ENCODE results near the gene STAMBP.
"Not testable (repeated sequence)": the region's sequence is repeated elsewhere in the genome, so short reads cannot be mapped to it uniquely, and the experiment has no call there.

Gene STAMBP

DNA sequence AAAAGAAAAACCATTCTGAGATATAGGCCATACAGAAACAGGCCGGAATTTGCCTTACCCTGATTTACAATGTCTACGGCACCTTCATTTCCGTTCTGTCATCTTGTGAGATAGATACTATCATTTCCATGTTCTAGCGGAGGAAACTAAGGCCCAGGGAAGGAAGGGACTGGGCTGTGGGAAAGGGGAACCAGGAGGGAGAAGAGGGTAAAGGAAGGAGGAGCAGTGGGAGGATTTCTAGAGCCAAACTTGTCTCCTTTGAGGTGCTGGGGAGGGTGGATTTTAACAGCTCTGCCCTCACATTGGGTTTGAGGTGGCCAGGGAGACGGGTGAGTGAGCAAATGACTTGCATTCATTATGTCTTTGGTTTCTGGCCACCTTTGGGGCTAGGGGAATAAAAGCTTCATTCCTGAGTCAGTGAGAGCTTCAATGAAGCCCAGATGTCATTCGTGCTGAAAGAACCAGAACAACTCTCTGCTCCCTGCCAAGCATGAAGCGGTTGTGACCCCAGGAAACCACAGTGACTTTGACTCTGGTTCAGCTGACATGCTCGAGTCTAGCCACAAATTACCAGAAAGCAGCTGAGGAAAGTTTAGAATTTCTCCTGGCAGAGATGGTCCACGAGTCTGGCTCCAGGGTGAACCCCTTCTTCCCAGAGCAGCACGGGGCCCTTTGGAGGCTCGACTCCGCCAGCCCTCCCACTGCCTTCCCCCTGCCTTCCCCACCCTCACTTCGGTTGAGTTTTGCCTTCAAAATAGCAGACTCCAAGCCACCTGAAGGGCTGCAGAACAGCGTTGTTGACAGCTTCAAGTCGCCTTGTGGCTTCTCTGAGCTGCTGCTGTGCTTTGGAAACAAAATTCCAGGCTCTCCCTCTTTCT, 67.8 kb downstream of the STAMBP start:
- Histone ChIP-seq H3K36me3 (ENCODE audit: insufficient read depth, low read length) (no peaks in the 10 kb centered on the region), H3K79me2 (ENCODE audit: control insufficient read depth, insufficient read depth, low read length, unreplicated experiment) (no peaks in the 10 kb centered on the region), H3K4me3 (ENCODE audit: low read depth, low read length) (no peak overlapping the region), H3K27me3 (ENCODE audit: insufficient read depth, low read length) (no peaks in the 10 kb centered on the region), H2AFZ (ENCODE audit: low read length, unreplicated experiment) (peak overlapping the region; percentile 62), H3K27ac (ENCODE audit: low read depth, low read length) (no peak overlapping the region), H3K4me1 (ENCODE audit: control insufficient read depth, insufficient read depth, low read length, unreplicated experiment) (peaks cover 8% of the 10 kb centered on the region)

DNA sequence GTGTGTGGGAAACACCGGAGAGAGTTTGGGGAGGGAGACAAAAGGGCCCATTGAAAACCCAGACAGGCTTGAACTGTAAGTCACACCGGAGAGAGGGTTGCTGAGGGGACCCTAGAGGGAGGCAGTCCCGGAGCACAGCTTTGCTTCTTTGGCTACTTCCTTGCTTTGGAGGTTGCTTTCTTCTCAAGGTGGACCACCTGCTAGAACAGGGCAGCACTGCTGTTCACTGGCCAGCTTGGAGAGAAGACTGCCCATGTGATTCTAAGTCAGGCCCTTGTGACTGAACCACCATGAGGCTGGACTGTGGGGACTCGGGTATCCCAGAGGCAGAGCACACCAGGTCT, 68.5 kb downstream of the STAMBP start:
- H3K4me1 ChIP-seq (ENCODE audit: control insufficient read depth, insufficient read depth, low read length, unreplicated experiment): peaks cover 8% of the 10 kb centered on the region
- H3K27me3 ChIP-seq (ENCODE audit: insufficient read depth, low read length): no peaks in the 10 kb centered on the region
- no peak overlapping the region for H3K27ac ChIP-seq (ENCODE audit: low read depth, low read length)
- H3K79me2 ChIP-seq (ENCODE audit: control insufficient read depth, insufficient read depth, low read length, unreplicated experiment): no peaks in the 10 kb centered on the region
- no peaks in the 10 kb centered on the region for H3K36me3 ChIP-seq (ENCODE audit: insufficient read depth, low read length)
- H2AFZ ChIP-seq (ENCODE audit: low read length, unreplicated experiment): peak overlapping the region; percentile 62
- H3K4me3 ChIP-seq (ENCODE audit: low read depth, low read length): no peak overlapping the region

DNA sequence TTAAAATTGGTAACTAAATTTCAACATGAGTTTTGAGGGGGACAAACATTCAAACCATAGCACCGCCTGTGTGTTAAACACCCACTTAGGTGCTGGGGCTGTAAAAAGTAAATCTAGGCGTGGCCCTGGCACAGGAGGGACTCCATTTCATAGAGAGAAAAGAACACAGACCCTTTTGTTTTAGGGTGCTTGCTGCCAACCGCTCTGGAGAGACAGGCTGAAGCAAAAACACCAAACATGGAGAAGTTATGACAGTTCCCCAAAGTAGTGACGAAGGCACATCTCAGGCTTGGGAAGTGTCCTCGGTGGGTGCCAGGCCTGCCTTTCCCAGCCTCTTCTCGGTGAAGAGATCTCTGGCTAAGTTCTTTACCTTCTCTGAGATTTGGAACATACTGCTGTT, 69.2 kb downstream of the STAMBP start:
- Histone ChIP-seq H3K79me2 (ENCODE audit: control insufficient read depth, insufficient read depth, low read length, unreplicated experiment) (no peaks in the 10 kb centered on the region), H3K27me3 (ENCODE audit: insufficient read depth, low read length) (no peaks in the 10 kb centered on the region), H3K36me3 (ENCODE audit: insufficient read depth, low read length) (no peaks in the 10 kb centered on the region), H3K4me3 (ENCODE audit: low read depth, low read length) (no peak overlapping the region), H3K4me1 (ENCODE audit: control insufficient read depth, insufficient read depth, low read length, unreplicated experiment) (peaks cover 8% of the 10 kb centered on the region), H2AFZ (ENCODE audit: low read length, unreplicated experiment) (no peak overlapping the region), H3K27ac (ENCODE audit: low read depth, low read length) (no peak overlapping the region)

DNA sequence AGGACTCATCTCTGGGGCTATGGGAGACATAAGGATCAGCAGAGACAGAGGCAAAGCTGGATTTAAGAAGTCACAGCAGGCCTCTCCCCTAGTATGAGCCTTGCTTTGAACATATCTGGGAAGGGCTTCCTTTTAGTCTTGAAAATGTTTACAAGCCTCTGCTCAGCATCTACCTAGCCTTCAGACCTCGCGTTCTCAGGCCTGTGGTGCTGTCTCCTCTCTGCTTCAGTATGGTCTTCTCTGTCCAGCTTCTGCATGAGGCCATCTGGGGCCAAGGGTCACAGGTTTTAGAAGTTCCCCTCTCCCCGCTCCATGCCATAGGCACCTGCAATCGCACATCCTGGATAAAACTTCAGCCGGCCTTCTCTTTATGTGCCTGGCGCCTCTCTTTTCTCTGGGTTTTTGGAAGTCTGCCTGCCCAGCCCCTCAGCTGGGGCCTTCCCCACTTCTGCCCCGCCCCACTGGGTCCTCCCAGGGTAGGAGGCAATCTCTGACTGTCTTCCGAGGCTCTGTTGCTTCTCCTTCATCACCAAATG, 71.1 kb downstream of the STAMBP start:
- no peak overlapping the region for H2AFZ ChIP-seq (ENCODE audit: low read length, unreplicated experiment)
- peaks cover 8% of the 10 kb centered on the region for H3K4me1 ChIP-seq (ENCODE audit: control insufficient read depth, insufficient read depth, low read length, unreplicated experiment)
- H3K36me3 ChIP-seq (ENCODE audit: insufficient read depth, low read length): no peaks in the 10 kb centered on the region
- H3K4me3 ChIP-seq (ENCODE audit: low read depth, low read length): no peak overlapping the region
- no peaks in the 10 kb centered on the region for H3K79me2 ChIP-seq (ENCODE audit: control insufficient read depth, insufficient read depth, low read length, unreplicated experiment)
- H3K27ac ChIP-seq (ENCODE audit: low read depth, low read length): no peak overlapping the region
- H3K27me3 ChIP-seq (ENCODE audit: insufficient read depth, low read length): no peaks in the 10 kb centered on the region

DNA sequence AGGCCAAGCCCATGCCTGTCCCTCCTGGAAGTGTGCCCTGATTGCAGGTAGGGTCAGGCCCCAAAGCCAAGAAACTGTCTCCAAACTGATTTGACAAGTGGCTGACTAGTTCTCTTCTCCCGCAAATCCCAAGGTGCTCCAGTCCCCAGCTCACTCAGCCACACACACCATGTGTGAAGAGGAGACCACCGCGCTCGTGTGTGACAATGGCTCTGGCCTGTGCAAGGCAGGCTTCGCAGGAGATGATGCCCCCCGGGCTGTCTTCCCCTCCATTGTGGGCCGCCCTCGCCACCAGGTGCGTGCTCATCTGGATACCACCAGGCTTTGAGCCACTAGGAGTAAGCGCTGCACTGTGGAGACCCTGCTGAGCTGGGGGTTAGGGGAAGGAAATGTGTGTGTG, 72.4 kb downstream of the STAMBP start:
- H3K4me3 ChIP-seq (ENCODE audit: low read depth, low read length): no peak overlapping the region
- H3K27ac ChIP-seq (ENCODE audit: low read depth, low read length): no peak overlapping the region
- no peaks in the 10 kb centered on the region for H3K79me2 ChIP-seq (ENCODE audit: control insufficient read depth, insufficient read depth, low read length, unreplicated experiment)
- H3K27me3 ChIP-seq (ENCODE audit: insufficient read depth, low read length): no peaks in the 10 kb centered on the region
- no peak overlapping the region for H2AFZ ChIP-seq (ENCODE audit: low read length, unreplicated experiment)
- H3K36me3 ChIP-seq (ENCODE audit: insufficient read depth, low read length): no peaks in the 10 kb centered on the region
- H3K4me1 ChIP-seq (ENCODE audit: control insufficient read depth, insufficient read depth, low read length, unreplicated experiment): peaks cover 8% of the 10 kb centered on the region

DNA sequence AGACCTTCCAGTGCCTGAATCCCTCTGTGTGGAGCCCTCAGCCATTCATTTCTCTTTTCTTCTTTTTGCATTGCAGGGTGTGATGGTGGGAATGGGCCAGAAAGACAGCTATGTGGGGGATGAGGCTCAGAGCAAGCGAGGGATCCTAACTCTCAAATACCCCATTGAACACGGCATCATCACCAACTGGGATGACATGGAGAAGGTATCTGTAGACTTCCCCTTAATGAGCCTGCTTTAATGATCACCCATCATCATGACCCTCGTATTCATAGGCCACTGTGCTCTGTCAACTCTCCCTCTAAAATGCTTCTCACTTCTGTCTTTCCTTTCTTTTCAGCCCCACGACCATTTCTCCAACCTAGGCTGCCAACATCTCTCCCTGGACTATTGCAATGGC, 73.5 kb downstream of the STAMBP start:
- no peaks in the 10 kb centered on the region for H3K4me1 ChIP-seq (ENCODE audit: control insufficient read depth, insufficient read depth, low read length, unreplicated experiment)
- no peak overlapping the region for H3K27ac ChIP-seq (ENCODE audit: low read depth, low read length)
- H3K27me3 ChIP-seq (ENCODE audit: insufficient read depth, low read length): no peaks in the 10 kb centered on the region
- H3K4me3 ChIP-seq (ENCODE audit: low read depth, low read length): no peak overlapping the region
- H3K79me2 ChIP-seq (ENCODE audit: control insufficient read depth, insufficient read depth, low read length, unreplicated experiment): no peaks in the 10 kb centered on the region
- no peak overlapping the region for H2AFZ ChIP-seq (ENCODE audit: low read length, unreplicated experiment)
- no peaks in the 10 kb centered on the region for H3K36me3 ChIP-seq (ENCODE audit: insufficient read depth, low read length)

DNA sequence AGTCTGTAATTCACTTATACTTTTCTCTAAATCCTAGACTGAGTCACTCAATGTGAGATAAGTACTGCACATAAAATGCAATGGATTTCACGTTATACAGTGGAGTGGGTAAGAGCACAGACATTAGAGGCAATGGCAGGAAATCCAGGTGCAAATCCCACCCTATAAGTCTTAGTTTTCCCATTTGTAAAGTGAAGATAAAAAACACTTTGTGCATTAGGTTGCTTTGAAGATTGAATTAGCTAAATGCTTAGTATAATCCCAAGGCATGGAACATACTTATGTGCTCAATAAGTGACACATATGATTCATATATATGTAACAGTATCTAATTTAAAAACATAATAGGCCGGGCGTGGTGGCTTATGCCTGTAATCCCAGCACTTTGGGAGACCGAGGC, 74.6 kb downstream of the STAMBP start:
- no peaks in the 10 kb centered on the region for H3K4me1 ChIP-seq (ENCODE audit: control insufficient read depth, insufficient read depth, low read length, unreplicated experiment)
- H3K27ac ChIP-seq (ENCODE audit: low read depth, low read length): no peak overlapping the region
- no peaks in the 10 kb centered on the region for H3K79me2 ChIP-seq (ENCODE audit: control insufficient read depth, insufficient read depth, low read length, unreplicated experiment)
- no peak overlapping the region for H3K4me3 ChIP-seq (ENCODE audit: low read depth, low read length)
- H3K36me3 ChIP-seq (ENCODE audit: insufficient read depth, low read length): no peaks in the 10 kb centered on the region
- H3K27me3 ChIP-seq (ENCODE audit: insufficient read depth, low read length): no peaks in the 10 kb centered on the region
- H2AFZ ChIP-seq (ENCODE audit: low read length, unreplicated experiment): no peak overlapping the region

DNA sequence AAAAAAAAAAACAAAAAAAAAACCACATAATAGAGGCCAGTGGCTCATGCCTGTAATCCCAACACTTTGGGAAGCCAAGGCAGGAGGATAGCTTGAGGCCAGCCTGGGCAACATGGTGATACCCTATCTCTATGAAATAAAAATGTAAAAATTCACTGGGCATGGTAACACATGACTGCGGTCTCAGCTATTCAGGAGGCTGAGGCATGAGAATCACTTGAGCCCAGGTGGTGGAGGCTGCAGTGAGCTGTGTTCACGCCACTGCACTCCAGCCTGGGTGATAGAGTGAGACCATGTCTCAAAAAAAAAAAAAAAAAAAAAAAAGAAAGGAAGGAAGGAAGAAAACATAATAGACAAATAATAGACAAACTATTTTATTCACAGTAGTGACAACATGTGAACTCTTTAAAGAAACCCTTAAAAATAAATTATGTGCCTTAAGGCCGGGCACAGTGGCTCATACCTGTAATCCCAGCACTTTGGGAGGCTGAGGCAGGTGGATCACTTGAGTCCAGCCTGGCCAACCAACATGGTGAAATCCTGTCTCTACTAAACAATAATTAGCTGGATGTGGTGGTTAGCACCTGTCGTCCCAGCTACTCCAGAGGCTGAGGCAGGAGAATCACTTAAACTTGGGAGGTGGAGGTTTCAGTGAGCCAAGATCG, 75.3 kb downstream of the STAMBP start:
- H3K4me1 ChIP-seq (ENCODE audit: control insufficient read depth, insufficient read depth, low read length, unreplicated experiment); H2AFZ ChIP-seq (ENCODE audit: low read length, unreplicated experiment); H3K27me3 ChIP-seq (ENCODE audit: insufficient read depth, low read length); H3K4me3 ChIP-seq (ENCODE audit: low read depth, low read length); H3K27ac ChIP-seq (ENCODE audit: low read depth, low read length); H3K36me3 ChIP-seq (ENCODE audit: insufficient read depth, low read length); H3K79me2 ChIP-seq (ENCODE audit: control insufficient read depth, insufficient read depth, low read length, unreplicated experiment): not testable (repeated sequence)

DNA sequence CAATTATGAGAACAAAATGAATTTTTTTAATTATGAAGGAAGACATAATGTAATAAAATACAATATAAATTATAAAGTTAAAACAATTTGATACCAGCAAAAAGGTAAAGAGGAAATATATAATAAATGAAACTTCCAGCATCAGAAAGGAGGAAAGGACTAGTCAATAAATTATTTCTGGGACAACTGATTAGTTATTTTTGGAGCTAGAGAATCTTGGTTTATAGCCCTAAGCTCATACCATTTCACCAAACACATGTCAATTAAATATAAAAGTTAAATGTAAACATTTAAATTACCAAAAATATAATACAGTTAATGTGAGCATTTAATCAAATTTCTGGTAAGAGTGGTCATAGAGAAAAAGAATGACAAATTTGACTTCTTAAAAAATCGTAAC, 76.2 kb downstream of the STAMBP start:
- no peak overlapping the region for H3K4me3 ChIP-seq (ENCODE audit: low read depth, low read length)
- H3K36me3 ChIP-seq (ENCODE audit: insufficient read depth, low read length): no peaks in the 10 kb centered on the region
- no peaks in the 10 kb centered on the region for H3K4me1 ChIP-seq (ENCODE audit: control insufficient read depth, insufficient read depth, low read length, unreplicated experiment)
- H3K27ac ChIP-seq (ENCODE audit: low read depth, low read length): no peak overlapping the region
- H3K27me3 ChIP-seq (ENCODE audit: insufficient read depth, low read length): no peaks in the 10 kb centered on the region
- no peak overlapping the region for H2AFZ ChIP-seq (ENCODE audit: low read length, unreplicated experiment)
- H3K79me2 ChIP-seq (ENCODE audit: control insufficient read depth, insufficient read depth, low read length, unreplicated experiment): no peaks in the 10 kb centered on the region

DNA sequence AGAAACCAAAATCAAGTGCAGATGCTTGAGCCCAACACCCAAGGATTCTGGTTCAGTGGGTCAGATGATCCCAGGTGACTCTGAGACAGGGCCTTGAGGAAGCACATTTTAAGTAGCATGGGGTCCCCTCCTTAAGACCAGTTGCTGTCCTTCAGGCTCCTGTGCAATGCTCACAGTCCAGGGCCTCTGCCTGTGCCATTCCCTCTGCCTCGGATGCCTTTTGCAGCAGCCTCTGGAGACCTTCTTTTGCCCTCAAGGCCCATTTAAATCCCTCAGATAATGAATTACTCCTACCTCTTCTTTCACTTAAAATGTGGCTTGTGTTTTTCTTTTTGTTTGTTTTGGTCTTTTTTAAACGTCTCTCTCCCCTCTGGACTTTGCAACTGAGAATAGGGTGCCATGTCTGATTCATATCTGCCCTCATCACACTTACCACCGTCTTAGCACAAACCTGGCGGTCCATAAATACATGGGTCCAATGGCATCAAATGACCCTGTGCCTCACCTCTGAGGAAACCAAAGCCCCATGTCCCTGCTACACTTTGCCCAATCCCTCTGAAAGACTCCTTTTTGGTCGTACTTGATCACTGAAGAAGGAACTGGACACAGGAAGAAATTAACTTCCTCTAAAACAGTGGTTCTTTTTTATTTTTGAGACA, 78.2 kb downstream of the STAMBP start:
- H2AFZ ChIP-seq (ENCODE audit: low read length, unreplicated experiment): no peak overlapping the region
- H3K27me3 ChIP-seq (ENCODE audit: insufficient read depth, low read length): no peaks in the 10 kb centered on the region
- H3K27ac ChIP-seq (ENCODE audit: low read depth, low read length): no peak overlapping the region
- H3K4me1 ChIP-seq (ENCODE audit: control insufficient read depth, insufficient read depth, low read length, unreplicated experiment): no peaks in the 10 kb centered on the region
- H3K79me2 ChIP-seq (ENCODE audit: control insufficient read depth, insufficient read depth, low read length, unreplicated experiment): no peaks in the 10 kb centered on the region
- H3K36me3 ChIP-seq (ENCODE audit: insufficient read depth, low read length): no peaks in the 10 kb centered on the region
- no peak overlapping the region for H3K4me3 ChIP-seq (ENCODE audit: low read depth, low read length)
